ENCODE data around the gene FAXDC2.
"Not testable (repeated sequence)": the region's sequence is repeated elsewhere in the genome, so short reads cannot be mapped to it uniquely, and the experiment has no call there.

The FAXDC2 gene

GRCh38 chr5:154829589-154830218 is 20.7 kb downstream of the FAXDC2 start:
- no peak for DNase-seq (ENCODE audit: low read depth)

GRCh38 chr5:154829181-154829588 is 21.2 kb downstream of the FAXDC2 start:
- DNase-seq (ENCODE audit: low read depth): no peak

- DNase-seq (ENCODE audit: low read depth): no peak
These were observed 26.3 kb downstream of the FAXDC2 start for GRCh38 chr5:154824070-154824469.

- no peak for DNase-seq (ENCODE audit: low read depth)
These were observed 26.8 kb downstream of the FAXDC2 start for GRCh38 chr5:154823605-154824004.

- DNase-seq (ENCODE audit: low read depth): not testable (repeated sequence)
These were observed 27.5 kb downstream of the FAXDC2 start for GRCh38 chr5:154822896-154823295.

- DNase-seq (ENCODE audit: low read depth): no peak
These were observed 30.0 kb downstream of the FAXDC2 start for GRCh38 chr5:154820383-154820782.

- DNase-seq (ENCODE audit: low read depth): no peak
These were observed 30.9 kb downstream of the FAXDC2 start for GRCh38 chr5:154819546-154819945.

- DNase-seq (ENCODE audit: low read depth): no peak
These were observed 31.8 kb downstream of the FAXDC2 start for GRCh38 chr5:154818471-154819116.

GRCh38 chr5:154817815-154818214 is 32.6 kb downstream of the FAXDC2 start:
- no peak for DNase-seq (ENCODE audit: low read depth)

GRCh38 chr5:154816891-154817492 is 33.4 kb downstream of the FAXDC2 start:
- DNase-seq (ENCODE audit: low read depth): no peak

- DNase-seq (ENCODE audit: low read depth): no peak
These were observed 34.6 kb downstream of the FAXDC2 start for GRCh38 chr5:154815684-154816247.

- DNase-seq (ENCODE audit: low read depth): no peak
These were observed 35.4 kb downstream of the FAXDC2 start for GRCh38 chr5:154815025-154815424.

- DNase-seq (ENCODE audit: low read depth): peak; percentile 21
These were observed 36.7 kb downstream of the FAXDC2 start for GRCh38 chr5:154813736-154814135.

- no peak for DNase-seq (ENCODE audit: low read depth)
These were observed 37.2 kb downstream of the FAXDC2 start for GRCh38 chr5:154813158-154813557.

GRCh38 chr5:154811653-154812465 is 38.5 kb downstream of the FAXDC2 start:
- DNase-seq (ENCODE audit: low read depth): peak; percentile 53

GRCh38 chr5:154811239-154811638 is 39.2 kb downstream of the FAXDC2 start:
- no peak for DNase-seq (ENCODE audit: low read depth)

- no peak for DNase-seq (ENCODE audit: low read depth)
These were observed 44.2 kb downstream of the FAXDC2 start for GRCh38 chr5:154806176-154806575.

- DNase-seq (ENCODE audit: low read depth): no peak
These were observed 48.4 kb downstream of the FAXDC2 start for GRCh38 chr5:154802050-154802449.

GRCh38 chr5:154801083-154801482 is 49.3 kb downstream of the FAXDC2 start:
- DNase-seq (ENCODE audit: low read depth): no peak

GRCh38 chr5:154800582-154800981 is 49.8 kb downstream of the FAXDC2 start:
- no peak for DNase-seq (ENCODE audit: low read depth)

GRCh38 chr5:154797762-154798161 is 52.6 kb downstream of the FAXDC2 start:
- no peak for DNase-seq (ENCODE audit: low read depth)

GRCh38 chr5:154795235-154795596 is 55.2 kb downstream of the FAXDC2 start:
- DNase-seq (ENCODE audit: low read depth): no peak
